H1 (cell line): ENCODE results near the gene NELL1. TPM values are rescaled to one million over a fixed set of nuclear protein-coding genes. Genes with fewer than 3 reads are reported as not detected.

ENCODE experiments used
- CTCF ChIA-PET: fragments of 300-600 bp; sonication (Branson Sonifier 250); formaldehyde crosslinking; loops from one replicate; lab custom pipeline; 2021; ENCODE audit not compliant: partially characterized antibody; lab: Charles Lee
- POLR2A ChIA-PET: fragments of 300-600 bp; sonication (Branson Sonifier 250); formaldehyde crosslinking; loops from one replicate; lab custom pipeline; 2021; ENCODE audit warnings: inconsistent platforms; ENCODE audit not compliant: partially characterized antibody; lab: Charles Lee
- DNase-seq, 2 experiments: peaks; one replicate each; pipeline versions ENCODE4 v3.0.0 to v3.0.0-alpha.2; 2010 to 2022; ENCODE audit warnings: low spot score in 2 of 2, low read depth in 1 of 2, mixed read lengths in 1 of 2
- FAIRE-seq: peaks from 2 replicates; lab custom pipeline; 2011; peaks lifted over from hg19 to GRCh38; lab: Jason Lieb, UNC
- H2AFZ ChIP-seq: 2 replicates; pipeline ENCODE4 v1.8.1; 2012; ENCODE audit warnings: low read length, inconsistent platforms
- H2AK5ac ChIP-seq: 2 replicates; pipeline ENCODE4 v1.6.1; 2013; ENCODE audit warnings: low read depth, low read length
- H2BK120ac ChIP-seq: replicated peaks from 2 replicates; pipeline ENCODE3; 2013; ENCODE audit warnings: low read depth, low read length, inconsistent platforms
- H2BK12ac ChIP-seq: 2 replicates; pipeline ENCODE4 v1.6.1; 2013; ENCODE audit warnings: low read depth, low read length
- H2BK15ac ChIP-seq: 2 replicates; pipeline ENCODE4 v1.6.1; 2013; ENCODE audit warnings: low read length
- H2BK20ac ChIP-seq: 2 replicates; pipeline ENCODE4 v1.6.1; 2013; ENCODE audit warnings: low read length
- H2BK5ac ChIP-seq: 2 replicates; pipeline ENCODE4 v1.6.1; 2013; ENCODE audit warnings: low read depth, low read length
- H3K14ac ChIP-seq: 2 replicates; pipeline ENCODE4 v1.6.1; 2013; ENCODE audit warnings: inconsistent platforms; ENCODE audit not compliant: insufficient read length
- H3K18ac ChIP-seq: 2 replicates; pipeline ENCODE4 v1.6.1; 2013; ENCODE audit warnings: low read length; ENCODE audit errors: extremely low read depth
- H3K23ac ChIP-seq: 2 replicates; pipeline ENCODE4 v1.6.1; 2013; ENCODE audit warnings: inconsistent platforms; ENCODE audit not compliant: insufficient read length
- H3K23me2 ChIP-seq: 2 replicates; pipeline ENCODE4 v1.6.1; 2013; ENCODE audit warnings: low read depth, low read length
- H3K27ac ChIP-seq: 2 replicates; pipeline ENCODE4 v1.6.1; 2011; ENCODE audit warnings: low read depth, low read length, inconsistent platforms
- H3K27me3 ChIP-seq, 4 experiments: replicated peaks in 1 of 4; 1 replicate in 1 of 4; 2 replicates in 3 of 4; pipeline versions ENCODE4 v1.6.1 to v1.8.1; 2011 to 2013; ENCODE audit warnings: low read length in 3 of 4, mild to moderate bottlenecking in 3 of 4, inconsistent platforms in 2 of 4, mixed read lengths in 2 of 4, moderate library complexity in 1 of 4; ENCODE audit not compliant: control insufficient read depth in 3 of 4, insufficient read depth in 3 of 4; ENCODE audit errors: extremely low read depth in 1 of 4
- H3K36me3 ChIP-seq, 4 experiments: 2 replicates each; pipeline versions ENCODE4 v1.6.1 to v1.8.1; 2011 to 2013; ENCODE audit warnings: mild to moderate bottlenecking in 4 of 4, low read length in 3 of 4, moderate library complexity in 2 of 4, control low read depth in 1 of 4, inconsistent platforms in 1 of 4; ENCODE audit not compliant: insufficient read depth in 4 of 4, control insufficient read depth in 2 of 4
- H3K4ac ChIP-seq: replicated peaks from 2 replicates; pipeline ENCODE3; 2013; ENCODE audit warnings: low read length, low read depth, mixed read lengths, inconsistent platforms; ENCODE audit not compliant: insufficient read length
- H3K4me1 ChIP-seq, 4 experiments: replicated peaks in 1 of 4; 1 replicate in 1 of 4; 2 replicates in 3 of 4; pipeline versions ENCODE4 v1.6.1 to v1.8.1; 2011 to 2013; ENCODE audit warnings: low read length in 3 of 4, inconsistent platforms in 2 of 4, mixed read lengths in 1 of 4; ENCODE audit not compliant: insufficient read depth in 4 of 4, control insufficient read depth in 3 of 4
- H3K4me2 ChIP-seq, 2 experiments: 2 replicates each; pipeline versions ENCODE4 v1.6.1 to v1.8.1; 2011 to 2013; ENCODE audit warnings: low read depth in 2 of 2, low read length in 2 of 2, control low read depth in 1 of 2, inconsistent platforms in 1 of 2, mild to moderate bottlenecking in 1 of 2; ENCODE audit not compliant: insufficient read depth in 1 of 2
- H3K4me3 ChIP-seq, 4 experiments: fragments of 200-600, 300-600 bp in 1 of 4; sonication (generic), shearing (Covaris generic), sonication (Bioruptor Twin) in 1 of 4; 2 replicates each; pipeline versions ENCODE4 v1.5.1 to v1.8.1; 2011 to 2016; ENCODE audit warnings: low read length in 4 of 4, low read depth in 3 of 4, control low read depth in 2 of 4, inconsistent platforms in 2 of 4, mild to moderate bottlenecking in 2 of 4, mixed read lengths in 1 of 4, moderate library complexity in 1 of 4; ENCODE audit not compliant: insufficient read depth in 2 of 4; ENCODE audit errors: extremely low read depth in 1 of 4
- H3K56ac ChIP-seq: replicated peaks from 2 replicates; pipeline ENCODE3; 2013; ENCODE audit warnings: low read depth, mild to moderate bottlenecking, mixed read lengths, low read length, inconsistent platforms; ENCODE audit not compliant: insufficient read length
- H3K79me1 ChIP-seq: 2 replicates; pipeline ENCODE4 v1.6.1; 2013; ENCODE audit warnings: low read depth, low read length, control low read depth
- H3K79me2 ChIP-seq, 2 experiments: 2 replicates each; pipeline versions ENCODE4 v1.6.1 to v1.8.1; 2012 to 2013; ENCODE audit warnings: low read length in 2 of 2, mild to moderate bottlenecking in 2 of 2, inconsistent platforms in 1 of 2; ENCODE audit not compliant: insufficient read depth in 2 of 2, control insufficient read depth in 1 of 2
- H3K9ac ChIP-seq, 4 experiments: replicated peaks in 1 of 4; 1 replicate in 1 of 4; 2 replicates in 3 of 4; pipeline versions ENCODE4 v1.6.1 to v1.8.1; 2011 to 2013; ENCODE audit warnings: low read depth in 3 of 4, low read length in 3 of 4, control low read depth in 2 of 4, mild to moderate bottlenecking in 2 of 4, moderate library complexity in 2 of 4, inconsistent platforms in 1 of 4; ENCODE audit errors: extremely low read depth in 1 of 4
- H3K9me3 ChIP-seq, 2 experiments: 2 replicates each; pipeline versions ENCODE4 v1.6.1 to v1.8.1; 2012 to 2013; ENCODE audit warnings: mild to moderate bottlenecking in 2 of 2, moderate library complexity in 2 of 2, control low read depth in 1 of 2, inconsistent platforms in 1 of 2, low read depth in 1 of 2, low read length in 1 of 2, mixed read lengths in 1 of 2; ENCODE audit not compliant: insufficient read depth in 2 of 2
- H4K20me1 ChIP-seq, 2 experiments: replicated peaks in 1 of 2; 2 replicates each; pipeline versions ENCODE3 to v1.8.1; 2011 to 2013; ENCODE audit warnings: inconsistent platforms in 2 of 2, low read length in 2 of 2, mild to moderate bottlenecking in 1 of 2; ENCODE audit not compliant: insufficient read depth in 2 of 2, control insufficient read depth in 1 of 2
- H4K5ac ChIP-seq: 2 replicates; pipeline ENCODE4 v1.6.1; 2013; ENCODE audit warnings: low read length, low read depth, mixed read lengths, inconsistent platforms; ENCODE audit not compliant: insufficient read length
- H4K8ac ChIP-seq: 2 replicates; pipeline ENCODE4 v1.8.0; 2013; ENCODE audit warnings: mild to moderate bottlenecking, moderate library complexity, low read length, inconsistent platforms; ENCODE audit not compliant: insufficient read depth; ENCODE audit errors: extremely low read depth
- H4K91ac ChIP-seq: replicated peaks from 2 replicates; pipeline ENCODE3; 2013; ENCODE audit warnings: low read length, mixed read lengths, inconsistent platforms; ENCODE audit not compliant: insufficient read length
- CEBPB ChIP-seq: IDR thresholded peaks from 2 replicates; pipeline ENCODE4 v1.6.1; 2012; ENCODE audit warnings: low read depth, low read length
- KDM5A ChIP-seq: fragments of 200-600 bp; IDR thresholded peaks from 2 replicates; pipeline ENCODE4 v1.7.1; 2012; ENCODE audit warnings: mild to moderate bottlenecking, low read length, inconsistent platforms, mixed read lengths
- WGBS, 2 experiments: shearing (Covaris generic) in 1 of 2; methylation state at CpG; one replicate each; pipeline versions ENCODE4 v1.1.6 to v1.1.7; 2013 to 2015; ENCODE audit warnings: low lambda C conversion rate in 2 of 2, mixed read lengths in 2 of 2, inconsistent platforms in 1 of 2, low coverage in 1 of 2, missing lambda C conversion rate in 1 of 2; ENCODE audit not compliant: insufficient replicate concordance in 2 of 2, insufficient coverage in 1 of 2, insufficient read length in 1 of 2; ENCODE audit errors: extremely low coverage in 1 of 2, missing lambda C conversion rate in 1 of 2; 5-methylcytosine and 5-hydroxymethylcytosine counted together
- polyA plus RNA-seq, 7 experiments: library from polyadenylated mRNA; depleted of rRNA in 3 of 7; stranded (reverse) in 5 of 7; unstranded in 2 of 7; fragments of >200 nt in 5 of 7; fragments of 200-250 nt in 2 of 7; gene quantifications; 1 replicate in 5 of 7; 2 replicates in 1 of 7; 4 replicates in 1 of 7; pipeline versions ENCODE4 v1.2.1 to v1.2.3, GENCODE V29; 2011 to 2013; ENCODE audit warnings: missing spikeins in 2 of 7, mixed read lengths in 2 of 7
- total RNA-seq: library from RNA; stranded (reverse); fragmentation: NEBNext Ultra II Directional; extraction: Animal tissue kit (Norgen Biotek cat#: 25700); gene quantifications from 2 replicates; pipeline ENCODE4 v1.2.1, GENCODE V29; 2021

The NELL1 gene
- total and polyA plus RNA-seq, 2 of the 8 experiments (the other 6 are each of a cell fraction or from before 2014, with no cell fraction given) = 0.21 TPM; not detected in 1

DNA sequence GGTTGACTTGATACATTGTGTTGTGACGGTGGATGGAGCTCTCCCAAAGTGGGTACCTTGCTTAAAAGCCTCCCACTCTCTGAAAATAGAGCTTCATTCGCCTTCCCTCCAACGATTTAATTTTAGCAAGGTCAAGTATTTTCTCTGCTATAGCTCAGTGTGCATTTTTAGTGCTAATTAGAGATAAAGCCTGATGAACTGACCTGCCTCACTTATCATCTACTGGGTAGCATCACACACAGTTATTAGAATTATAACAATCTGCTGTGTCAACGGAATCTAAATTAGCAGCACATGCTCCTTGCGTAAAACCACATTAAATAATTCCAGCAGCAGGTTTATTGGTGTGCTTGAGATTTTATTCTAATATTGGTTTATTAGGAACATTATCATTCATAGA lies 701.7 kb downstream of the NELL1 start:
- H2BK5ac ChIP-seq = no peak overlapping the region
- H4K8ac ChIP-seq = no peak overlapping the region
- FAIRE-seq (no peak), DNase-seq (no peak)
- H3K79me2 ChIP-seq = no peaks in the 10 kb centered on the region
- H3K4ac ChIP-seq = no peak overlapping the region
- H3K23ac ChIP-seq = no peak overlapping the region
- no peak for TF ChIP-seq CEBPB
- TF ChIP-seq KDM5A = no peak
- POLR2A ChIA-PET = no interaction called here
- H3K4me2 ChIP-seq = no peak overlapping the region
- CTCF ChIA-PET = interaction anchor here (0.6 to 1.2 kb wide), 2 partner anchors 47 to 600 kb away, joined by 3 to 4 read pairs; no protein-coding TSS in a partner anchor
- no peaks in the 10 kb centered on the region for H3K79me1 ChIP-seq
- no peak overlapping the region for H4K91ac ChIP-seq
- no peak overlapping the region for H2BK20ac ChIP-seq
- WGBS, 2 experiments = 97% methylated on average over 5 of the region's 5 CpGs; no CpG with 5 or more reads in 1 of the 2 experiments
- H2BK15ac ChIP-seq = no peak overlapping the region
- no peaks in the 10 kb centered on the region for H3K27me3 ChIP-seq
- no peak overlapping the region for H3K9ac ChIP-seq
- H4K20me1 ChIP-seq = no peaks in the 10 kb centered on the region
- no peak overlapping the region for H3K4me3 ChIP-seq
- no peak overlapping the region for H2BK120ac ChIP-seq
- no peaks in the 10 kb centered on the region for H3K23me2 ChIP-seq
- H2AFZ ChIP-seq = no peak overlapping the region
- H3K4me1 ChIP-seq = no peaks in the 10 kb centered on the region
- no peak overlapping the region for H2AK5ac ChIP-seq
- no peak overlapping the region for H3K18ac ChIP-seq
- no peak overlapping the region for H3K14ac ChIP-seq
- no peak overlapping the region for H2BK12ac ChIP-seq
- no peak overlapping the region for H3K56ac ChIP-seq
- no peak overlapping the region for H4K5ac ChIP-seq
- no peak overlapping the region for H3K27ac ChIP-seq
- H3K9me3 ChIP-seq = no peaks in the 10 kb centered on the region
- H3K36me3 ChIP-seq = no peaks in the 10 kb centered on the region
